ENCODE measurements around the gene DBR1.
A peak's percentile ranks its signal among the peaks of the same experiment; 100 is the strongest.

The DBR1 gene

GRCh38 chr3:138210528-138210927 is 35.8 kb upstream of the DBR1 start (continued):
- TF ChIP-seq ZNF704 (tag by site-specific recombination; IDR thresholded peaks at IDR 0.05) (no peak), ZNF654 (tag by site-specific recombination; IDR thresholded peaks at IDR 0.05; ENCODE audit: low read depth) (no peak), ZNF416 (tag by site-specific recombination; IDR thresholded peaks at IDR 0.05) (no peak), MZF1 (tag by site-specific recombination; IDR thresholded peaks at IDR 0.05; ENCODE audit: borderline replicate concordance) (no peak)

GRCh38 chr3:138206196-138206595 is 31.5 kb upstream of the DBR1 start:
- CTCF ChIA-PET: no interaction called here
- H3K4me1 ChIP-seq (ENCODE audit: control insufficient read depth, insufficient read depth, low read length): peaks cover 4% of the 10 kb centered on the region; the same call in 1 of the 2 replicates
- TF ChIP-seq ZNF18 (tag by site-specific recombination; IDR thresholded peaks at IDR 0.05) (no peak), CTCF (tag by site-specific recombination; IDR thresholded peaks at IDR 0.05) (no peak), ZNF664 (tag by site-specific recombination; IDR thresholded peaks at IDR 0.05) (no peak), ZNF26 (tag by site-specific recombination; IDR thresholded peaks at IDR 0.05) (no peak)
- POLR2A ChIA-PET: interaction anchor here (1.0 kb wide), 1 partner anchor 32 kb away, joined by 3 read pairs; no protein-coding TSS in a partner anchor
- no peak overlapping the region for H3K4me3 ChIP-seq (ENCODE audit: low read depth, low read length)
- H3K27ac ChIP-seq (ENCODE audit: extremely low read depth, low read depth, low read length): no peak overlapping the region
- H3K9me3 ChIP-seq (ENCODE audit: control insufficient read depth, insufficient read depth, low read depth, low read length): no peaks in the 10 kb centered on the region
- H3K36me3 ChIP-seq (ENCODE audit: control insufficient read depth in 2 of 2, insufficient read depth in 1 of 2, low read length in 2 of 2): no peaks in the 10 kb centered on the region

- POLR2A ChIA-PET: no interaction called here
- Histone ChIP-seq H3K4me1 (ENCODE audit: control insufficient read depth, insufficient read depth, low read length) (peaks cover 4% of the 10 kb centered on the region; the same call in 1 of the 2 replicates), H3K36me3 (ENCODE audit: control insufficient read depth in 2 of 2, insufficient read depth in 1 of 2, low read length in 2 of 2) (no peaks in the 10 kb centered on the region), H3K4me3 (ENCODE audit: low read depth, low read length) (no peak overlapping the region), H3K27ac (ENCODE audit: extremely low read depth, low read depth, low read length) (no peak overlapping the region), H3K9me3 (ENCODE audit: control insufficient read depth, insufficient read depth, low read depth, low read length) (no peaks in the 10 kb centered on the region)
- CTCF ChIA-PET: no interaction called here
- TF ChIP-seq ZNF311 (tag by site-specific recombination; IDR thresholded peaks at IDR 0.05; ENCODE audit: borderline replicate concordance): no peak
- TF ChIP-seq ZNF324 (tag by site-specific recombination; IDR thresholded peaks at IDR 0.05): no peak
- no peak for TF ChIP-seq HOXD13 (CRISPR knock-in tag; IDR thresholded peaks at IDR 0.05; ENCODE audit: borderline replicate concordance)
- no peak for TF ChIP-seq ATF2 (tag by site-specific recombination; IDR thresholded peaks at IDR 0.05; ENCODE audit: low read depth)
- TF ChIP-seq ZBTB48 (tag by site-specific recombination; IDR thresholded peaks at IDR 0.05): no peak
- no peak for TF ChIP-seq ZBTB6 (tag by site-specific recombination; IDR thresholded peaks at IDR 0.05)
- no peak for TF ChIP-seq KLF1 (tag by site-specific recombination; IDR thresholded peaks at IDR 0.05)
- no peak for TF ChIP-seq REST (tag by site-specific recombination; IDR thresholded peaks at IDR 0.05)
- no peak for TF ChIP-seq ZNF610 (tag by site-specific recombination; IDR thresholded peaks at IDR 0.05; ENCODE audit: borderline replicate concordance)
- TF ChIP-seq GLIS1 (tag by site-specific recombination; IDR thresholded peaks at IDR 0.05): peak; percentile 48; the same call in 1 of the 2 replicates
- no peak for TF ChIP-seq GLI2 (tag by site-specific recombination; IDR thresholded peaks at IDR 0.05; ENCODE audit: borderline replicate concordance, low read depth)
- no peak for TF ChIP-seq SALL2 (tag by site-specific recombination; IDR thresholded peaks at IDR 0.05; ENCODE audit: borderline replicate concordance)
- no peak for TF ChIP-seq ZIC2 (tag by site-specific recombination; IDR thresholded peaks at IDR 0.05)
These were observed 30.8 kb upstream of the DBR1 start for GRCh38 chr3:138205527-138205926.

All from HEK293 (cell line).